K562 (cell line): Measurements from ENCODE around the gene SYT1. TPM values are rescaled to one million over a fixed set of nuclear protein-coding genes. Genes with fewer than 3 reads are reported as not detected.

Experiments
- ATAC-seq: fragments of 200-7000 bp; cut with Tn5 transposase; 3 replicates; pipeline ENCODE4 v1.9.1; 2020; ENCODE audit warnings: moderate library complexity
- BruUV-seq: library from RNA; stranded (reverse); fragments of 400-500 nt; replicated peaks from 2 replicates; lab custom pipeline; 2021; lab: Mats Ljungman, UMichigan
- CTCF ChIA-PET: fragments of 300-600 bp; formaldehyde crosslinking; extraction: SDS; loops from one replicate; lab custom pipeline; 2021; ENCODE audit warnings: low intra/inter-chr PET ratio; lab: Yijun Ruan, JAX
- POLR2A ChIA-PET: fragments of 300-600, 350-650 bp; sonication (Branson Sonifier 250); formaldehyde crosslinking; extraction: SDS; loops from one replicate; lab custom pipeline; 2021; ENCODE audit warnings: antibody characterized with exemption, inconsistent platforms; lab: Yijun Ruan, JAX
- DNase-seq, 4 experiments: peaks; one replicate each; pipeline versions ENCODE4 v3.0.0 to v3.0.0-alpha.2; 2011 to 2018; ENCODE audit warnings: low spot score in 3 of 4, mixed read lengths in 3 of 4; ENCODE audit errors: extremely low read depth in 1 of 4
- FAIRE-seq: peaks from 2 replicates; lab custom pipeline; 2011; peaks lifted over from hg19 to GRCh38; lab: Jason Lieb, UNC
- H2AFZ ChIP-seq: 2 replicates; pipeline ENCODE4 v1.6.0; 2011; ENCODE audit warnings: low read depth, low read length, control low read depth, inconsistent platforms
- H3K27ac ChIP-seq: fragments of 200-600 bp; 3 replicates; pipeline ENCODE4 v1.8.0; 2011; ENCODE audit warnings: low read depth, mild to moderate bottlenecking, control low read depth, inconsistent platforms, low read length, moderate library complexity, mixed read lengths; ENCODE audit errors: extremely low read depth
- H3K27me3 ChIP-seq, 2 experiments: fragments of 300-600 bp in 1 of 2; 2 replicates in 1 of 2; 3 replicates in 1 of 2; pipeline versions ENCODE4 v1.6.0 to v1.8.0; 2011; ENCODE audit warnings: inconsistent platforms in 2 of 2, low read length in 2 of 2, mild to moderate bottlenecking in 1 of 2, mixed read lengths in 1 of 2, moderate library complexity in 1 of 2; ENCODE audit not compliant: control insufficient read depth in 2 of 2, insufficient read depth in 2 of 2
- H3K36me3 ChIP-seq: fragments of 300-600 bp; 3 replicates; pipeline ENCODE4 v1.8.0; 2011; ENCODE audit warnings: mild to moderate bottlenecking, low read length, inconsistent platforms; ENCODE audit not compliant: control insufficient read depth, insufficient read depth
- H3K4me1 ChIP-seq, 2 experiments: fragments of 200-600 bp in 1 of 2; replicated peaks in 1 of 2; 2 replicates in 1 of 2; 3 replicates in 1 of 2; pipeline versions ENCODE4 v1.5.1 to v1.8.0; 2011; ENCODE audit warnings: inconsistent platforms in 2 of 2, low read length in 2 of 2, mild to moderate bottlenecking in 1 of 2, mixed read lengths in 1 of 2, moderate library complexity in 1 of 2; ENCODE audit not compliant: control insufficient read depth in 2 of 2, insufficient read depth in 2 of 2
- H3K4me2 ChIP-seq: 2 replicates; pipeline ENCODE4 v1.6.1; 2011; ENCODE audit warnings: low read length, control low read depth, inconsistent platforms, mixed read lengths; ENCODE audit not compliant: insufficient read depth
- H3K4me3 ChIP-seq: fragments of 200-600 bp; sonication (generic), shearing (Covaris generic); 2 replicates; pipeline ENCODE4 v1.5.1; 2016; ENCODE audit warnings: control low read depth, inconsistent platforms
- H3K79me2 ChIP-seq: fragments of 200-600 bp; 3 replicates; pipeline ENCODE4 v1.8.0; 2011; ENCODE audit warnings: low read length, inconsistent platforms; ENCODE audit not compliant: control insufficient read depth, insufficient read depth
- H3K9ac ChIP-seq, 2 experiments: 2 replicates each; pipeline versions ENCODE4 v1.6.0 to v1.6.1; 2011; ENCODE audit warnings: low read depth in 2 of 2, low read length in 2 of 2, control low read depth in 1 of 2, inconsistent platforms in 1 of 2, mild to moderate bottlenecking in 1 of 2, mixed read lengths in 1 of 2; ENCODE audit not compliant: insufficient read depth in 1 of 2
- H3K9me1 ChIP-seq: one replicate; pipeline ENCODE4 v1.6.0; 2011; ENCODE audit warnings: inconsistent platforms, mild to moderate bottlenecking, low read length, moderate library complexity; ENCODE audit not compliant: control insufficient read depth, insufficient read depth
- H3K9me3 ChIP-seq: replicated peaks from 2 replicates; pipeline ENCODE4 v1.5.1; 2011; ENCODE audit warnings: low read depth, low read length, inconsistent platforms; ENCODE audit not compliant: control insufficient read depth, insufficient read depth
- H4K20me1 ChIP-seq: replicated peaks from 2 replicates; pipeline ENCODE4 v1.6.1; 2011; ENCODE audit warnings: low read length, inconsistent platforms, mixed read lengths; ENCODE audit not compliant: control insufficient read depth, insufficient read depth
- ADNP ChIP-seq: fragments of 200-800 bp; sonication (Bioruptor generic); IDR thresholded peaks from 2 replicates; pipeline ENCODE4 v1.6.1; 2016; ENCODE audit warnings: missing genetic modification characterization, missing compliant biosample characterization
- BCOR ChIP-seq: fragments of 450-650 bp; IDR thresholded peaks from 2 replicates; pipeline ENCODE4 v1.6.1; 2016
- C11orf30 ChIP-seq: fragments of 450-650 bp; IDR thresholded peaks from 2 replicates; pipeline ENCODE4 v1.6.1; 2016; ENCODE audit warnings: low read depth, mild to moderate bottlenecking
- CBX1 ChIP-seq: sonication (generic); IDR thresholded peaks from 2 replicates; pipeline ENCODE4 v1.6.1; 2016; ENCODE audit warnings: antibody characterized with exemption, low read depth, mild to moderate bottlenecking
- ILK ChIP-seq: fragments of 450-650 bp; IDR thresholded peaks from 2 replicates; pipeline ENCODE4 v1.6.1; 2016; ENCODE audit warnings: missing genetic modification characterization, low read depth, mild to moderate bottlenecking, missing compliant biosample characterization, moderate library complexity, borderline replicate concordance
- MXI1 ChIP-seq: IDR thresholded peaks from 2 replicates; pipeline ENCODE4 v1.6.1; 2011; ENCODE audit warnings: low read depth, mild to moderate bottlenecking, improper control_type of control experiment, low read length
- NCOA4 ChIP-seq: fragments of 450-650 bp; IDR thresholded peaks from 2 replicates; pipeline ENCODE4 v1.6.1; 2018; ENCODE audit warnings: mild to moderate bottlenecking; ENCODE audit not compliant: partially characterized antibody
- PTRF ChIP-seq: fragments of 450-650 bp; IDR thresholded peaks from 2 replicates; pipeline ENCODE4 v1.6.1; 2016; ENCODE audit warnings: mild to moderate bottlenecking, missing genetic modification characterization, missing compliant biosample characterization
- RAD21 ChIP-seq, 2 experiments: fragments of 250-450 bp in 1 of 2; fragments of 450-650 bp in 1 of 2; sonication (Bioruptor Pico) in 1 of 2; formaldehyde crosslinking in 1 of 2; IDR thresholded peaks in 1 of 2; conservative IDR thresholded peaks in 1 of 2; 2 replicates each; pipeline versions ENCODE4 v1.4.0 to v1.8.0; 2020 to 2022; ENCODE audit warnings: mild to moderate bottlenecking in 2 of 2, moderate library complexity in 1 of 2
- RUNX1 ChIP-seq: sonication (generic); IDR thresholded peaks from 2 replicates; pipeline ENCODE4 v1.6.1; 2016; ENCODE audit warnings: antibody characterized with exemption, low read depth
- SRSF1 ChIP-seq: fragments of 200-400 bp; formaldehyde crosslinking; IDR thresholded peaks from 2 replicates; pipeline ENCODE4 v1.6.1; 2017; ENCODE audit warnings: mild to moderate bottlenecking, low read depth, low read length, moderate library complexity
- XRCC5 ChIP-seq: fragments of 200-400 bp; formaldehyde crosslinking; IDR thresholded peaks from 2 replicates; pipeline ENCODE4 v1.6.1; 2017; ENCODE audit warnings: low read depth, mild to moderate bottlenecking, low read length
- ZNF174 ChIP-seq: fragments of 250-450 bp; sonication (Bioruptor Pico); IDR thresholded peaks from 2 replicates; pipeline ENCODE4 v1.4.0; 2020; ENCODE audit warnings: mild to moderate bottlenecking
- ZNF184 ChIP-seq: sonication (generic); formaldehyde crosslinking; IDR thresholded peaks from 2 replicates; pipeline ENCODE4 v1.5.0; 2020; ENCODE audit warnings: missing genetic modification reagents
- ZNF384 ChIP-seq: IDR thresholded peaks from 2 replicates; pipeline ENCODE4 v1.6.1; 2012; ENCODE audit warnings: low read depth, low read length, improper control_type of control experiment
- WGBS: fragments of 100-300 bp; shearing (Covaris generic); methylation state at CpG from one replicate; pipeline ENCODE4 v1.1.6; 2016; ENCODE audit warnings: low coverage, mixed read lengths; ENCODE audit not compliant: insufficient coverage; ENCODE audit errors: missing lambda C conversion rate; 5-methylcytosine and 5-hydroxymethylcytosine counted together
- in situ Hi-C: fragments of 300-500 bp; cut with MboI; formaldehyde crosslinking; loops from 4 replicates; pipeline ENCODE4 v1.15.0; 2018; ENCODE audit warnings: inconsistent platforms, mixed read lengths
- intact Hi-C: fragments of 100-400 bp; cut with micrococcal nuclease; formaldehyde crosslinking; loops from 2 replicates; pipeline ENCODE4 v1.14.2; 2022
- polyA plus RNA-seq, 8 experiments: library from polyadenylated mRNA; depleted of rRNA in 4 of 8; stranded (reverse) in 5 of 8; unstranded in 3 of 8; fragments of >200 nt; fragmentation: Nextera tagmentation in 2 of 8; fragmentation: Illumina TruSeq in 1 of 8; extraction: Ambion mirVana in 2 of 8; extraction: Trizol in 1 of 8; gene quantifications; 2 replicates each; pipeline versions ENCODE4 v1.2.1 to v1.2.3, GENCODE V29; 2011 to 2014; ENCODE audit warnings: inconsistent platforms in 1 of 8, missing spikeins in 1 of 8
- total RNA-seq, 7 experiments: library from RNA; depleted of rRNA in 6 of 7; stranded (reverse); fragments of >200 nt in 6 of 7; fragmentation: Illumina TruSeq in 2 of 7; extraction: Trizol in 2 of 7; gene quantifications; 2 replicates each; pipeline versions ENCODE4 v1.2.1 to v1.2.3, GENCODE V29; 2011 to 2021; ENCODE audit warnings: low replicate concordance in 1 of 7
- TF ChIP-seq, protein P1 (sequence below): fragments of 250-450 bp; sonication (Bioruptor Pico); IDR thresholded peaks from 2 replicates; pipeline ENCODE4 v1.5.0; 2021
- TF ChIP-seq, protein P2 (sequence below): fragments of 250-450 bp; sonication (Bioruptor Pico); IDR thresholded peaks from 2 replicates; pipeline ENCODE4 v1.4.0; 2020; ENCODE audit warnings: mild to moderate bottlenecking, moderate library complexity

The SYT1 gene
- total and polyA plus RNA-seq, 9 of the 15 experiments (the other 6 are each of a cell fraction or from before 2014, with no cell fraction given), result 0.03 to 0.13 (median 0.07) TPM; not detected in 4

DNA sequence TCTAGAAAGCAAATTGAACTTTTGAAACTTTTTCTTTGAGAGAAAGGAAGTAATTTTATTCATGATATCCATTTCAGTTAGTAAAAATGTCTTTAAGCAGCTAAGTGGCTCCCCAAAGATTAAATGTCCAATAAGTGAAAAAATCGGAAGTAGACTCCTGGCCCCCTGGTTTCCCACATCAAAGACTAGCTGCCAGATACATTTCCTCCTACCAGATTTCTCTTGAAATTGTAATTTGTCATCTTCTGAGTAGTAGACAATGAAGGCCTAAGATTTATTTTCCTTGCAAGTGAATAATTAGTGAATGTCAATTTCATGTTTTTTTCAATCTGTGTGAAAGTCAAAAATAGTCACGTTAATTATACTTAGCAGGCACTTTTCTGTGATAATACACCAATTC, 321.9 kb downstream of the SYT1 start:
- DNase-seq, result no peak
- Histone ChIP-seq H4K20me1 (no peaks in the 10 kb centered on the region), H3K79me2 (no peaks in the 10 kb centered on the region), H3K4me1 (no peaks in the 10 kb centered on the region), H3K9ac (no peak overlapping the region), H3K9me1 (no peaks in the 10 kb centered on the region), H2AFZ (no peak overlapping the region), H3K27me3 (no peaks in the 10 kb centered on the region), H3K27ac (no peak overlapping the region), H3K9me3 (no peaks in the 10 kb centered on the region; the same call in 1 of the 2 replicates), H3K4me2 (no peak overlapping the region), H3K4me3 (no peak overlapping the region), H3K36me3 (no peaks in the 10 kb centered on the region)
- in situ Hi-C loops, result no loop called here
- CTCF ChIA-PET, result no interaction called here
- FAIRE-seq, result no peak
- TF ChIP-seq, protein P1, sequence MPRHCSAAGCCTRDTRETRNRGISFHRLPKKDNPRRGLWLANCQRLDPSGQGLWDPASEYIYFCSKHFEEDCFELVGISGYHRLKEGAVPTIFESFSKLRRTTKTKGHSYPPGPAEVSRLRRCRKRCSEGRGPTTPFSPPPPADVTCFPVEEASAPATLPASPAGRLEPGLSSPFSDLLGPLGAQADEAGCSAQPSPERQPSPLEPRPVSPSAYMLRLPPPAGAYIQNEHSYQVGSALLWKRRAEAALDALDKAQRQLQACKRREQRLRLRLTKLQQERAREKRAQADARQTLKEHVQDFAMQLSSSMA (CRISPR knock-in tag), result no peak
- TF ChIP-seq RUNX1 (no peak), ZNF174 (CRISPR knock-in tag) (no peak), BCOR (no peak), RAD21 (CRISPR knock-in tag; conservative IDR thresholded peaks at IDR 0.05 in 1 of 2, IDR thresholded peaks at IDR 0.05 in 1 of 2) (no peak), PTRF (tag) (no peak), ILK (tag) (no peak), NCOA4 (no peak), SRSF1 (no peak), C11orf30 (no peak), ZNF384 (no peak), MXI1 (no peak), ADNP (tag) (no peak), XRCC5 (no peak), ZNF184 (CRISPR knock-in tag) (no peak), CBX1 (no peak)
- TF ChIP-seq, protein P2, sequence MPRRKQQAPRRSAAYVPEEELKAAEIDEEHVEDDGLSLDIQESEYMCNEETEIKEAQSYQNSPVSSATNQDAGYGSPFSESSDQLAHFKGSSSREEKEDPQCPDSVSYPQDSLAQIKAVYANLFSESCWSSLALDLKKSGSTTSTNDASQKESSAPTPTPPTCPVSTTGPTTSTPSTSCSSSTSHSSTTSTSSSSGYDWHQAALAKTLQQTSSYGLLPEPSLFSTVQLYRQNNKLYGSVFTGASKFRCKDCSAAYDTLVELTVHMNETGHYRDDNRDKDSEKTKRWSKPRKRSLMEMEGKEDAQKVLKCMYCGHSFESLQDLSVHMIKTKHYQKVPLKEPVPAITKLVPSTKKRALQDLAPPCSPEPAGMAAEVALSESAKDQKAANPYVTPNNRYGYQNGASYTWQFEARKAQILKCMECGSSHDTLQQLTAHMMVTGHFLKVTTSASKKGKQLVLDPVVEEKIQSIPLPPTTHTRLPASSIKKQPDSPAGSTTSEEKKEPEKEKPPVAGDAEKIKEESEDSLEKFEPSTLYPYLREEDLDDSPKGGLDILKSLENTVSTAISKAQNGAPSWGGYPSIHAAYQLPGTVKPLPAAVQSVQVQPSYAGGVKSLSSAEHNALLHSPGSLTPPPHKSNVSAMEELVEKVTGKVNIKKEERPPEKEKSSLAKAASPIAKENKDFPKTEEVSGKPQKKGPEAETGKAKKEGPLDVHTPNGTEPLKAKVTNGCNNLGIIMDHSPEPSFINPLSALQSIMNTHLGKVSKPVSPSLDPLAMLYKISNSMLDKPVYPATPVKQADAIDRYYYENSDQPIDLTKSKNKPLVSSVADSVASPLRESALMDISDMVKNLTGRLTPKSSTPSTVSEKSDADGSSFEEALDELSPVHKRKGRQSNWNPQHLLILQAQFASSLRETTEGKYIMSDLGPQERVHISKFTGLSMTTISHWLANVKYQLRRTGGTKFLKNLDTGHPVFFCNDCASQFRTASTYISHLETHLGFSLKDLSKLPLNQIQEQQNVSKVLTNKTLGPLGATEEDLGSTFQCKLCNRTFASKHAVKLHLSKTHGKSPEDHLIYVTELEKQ (CRISPR knock-in tag), result no peak
- no peak for ATAC-seq
- WGBS, result 0% methylated on average over 2 of the region's 2 CpGs
- intact Hi-C loops, result no loop called here
- POLR2A ChIA-PET, result no interaction called here
- BruUV-seq, result no TSS peak
